ENCODE data around the gene USP32. TPM values are rescaled to one million over a fixed set of nuclear protein-coding genes. Genes with fewer than 3 reads are reported as not detected.

USP32 gene
- total RNA-seq, 1 experiment from 2014 or later = 103 TPM

DNA sequence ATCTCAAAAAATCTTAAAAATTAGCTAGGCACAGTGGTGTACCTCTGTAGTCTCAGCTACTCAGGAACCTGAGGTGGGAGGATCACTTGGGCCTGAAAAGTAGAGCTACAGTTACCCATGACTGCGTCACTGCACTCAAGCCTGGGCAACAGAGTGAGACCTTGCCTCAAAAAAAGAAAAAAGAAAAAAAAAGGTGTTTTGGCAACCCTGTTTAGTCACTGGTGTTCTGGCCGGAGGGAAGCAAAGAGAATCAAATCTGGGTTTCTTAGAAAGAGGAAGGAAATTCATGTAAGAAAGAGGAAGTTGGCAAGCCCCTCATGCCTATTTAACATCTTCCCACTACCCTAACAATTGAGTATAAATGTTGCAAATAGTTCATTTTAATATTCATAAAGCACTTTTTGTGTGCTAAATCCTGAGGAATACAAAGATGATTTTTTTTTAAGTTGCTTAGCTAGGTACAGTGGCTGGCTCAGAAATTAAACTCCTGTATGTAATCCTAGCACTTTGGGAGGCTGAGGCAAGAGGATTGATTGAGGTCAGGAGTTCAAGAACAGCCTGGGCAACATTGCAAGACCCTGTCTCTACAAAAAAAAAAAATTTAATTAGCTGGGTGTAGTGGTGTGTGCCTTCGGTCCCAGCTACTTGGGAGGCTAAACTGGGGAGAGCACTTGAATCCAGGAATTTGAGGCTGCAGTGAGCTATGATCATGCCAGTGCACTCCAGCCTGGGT, 6.5 kb upstream of the USP32 start:
- Mint-ChIP-seq H3K4me3 (no peak overlapping the region), H3K9me3 (no peaks in the 10 kb centered on the region), H3K4me1 (peaks cover 3% of the 10 kb centered on the region), H3K27ac (no peak overlapping the region), H3K27me3 (ENCODE audit: low read depth) (no peaks in the 10 kb centered on the region), H3K36me3 (no peaks in the 10 kb centered on the region)
- no peak for DNase-seq (ENCODE audit: low spot score)
- ChIA-PET POLR2A (no interaction called here), CTCF (no interaction called here)
- no peak for ATAC-seq
- TF ChIP-seq, protein P1, sequence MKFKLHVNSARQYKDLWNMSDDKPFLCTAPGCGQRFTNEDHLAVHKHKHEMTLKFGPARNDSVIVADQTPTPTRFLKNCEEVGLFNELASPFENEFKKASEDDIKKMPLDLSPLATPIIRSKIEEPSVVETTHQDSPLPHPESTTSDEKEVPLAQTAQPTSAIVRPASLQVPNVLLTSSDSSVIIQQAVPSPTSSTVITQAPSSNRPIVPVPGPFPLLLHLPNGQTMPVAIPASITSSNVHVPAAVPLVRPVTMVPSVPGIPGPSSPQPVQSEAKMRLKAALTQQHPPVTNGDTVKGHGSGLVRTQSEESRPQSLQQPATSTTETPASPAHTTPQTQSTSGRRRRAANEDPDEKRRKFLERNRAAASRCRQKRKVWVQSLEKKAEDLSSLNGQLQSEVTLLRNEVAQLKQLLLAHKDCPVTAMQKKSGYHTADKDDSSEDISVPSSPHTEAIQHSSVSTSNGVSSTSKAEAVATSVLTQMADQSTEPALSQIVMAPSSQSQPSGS (CRISPR knock-in tag; IDR thresholded peaks at IDR 0.05; ENCODE audit: borderline replicate concordance, low read depth) = no peak
- no peak for TF ChIP-seq ELF4 (CRISPR knock-in tag; IDR thresholded peaks at IDR 0.05; ENCODE audit: low read depth)
- TF ChIP-seq JUN (CRISPR knock-in tag; IDR thresholded peaks at IDR 0.05) = no peak
- TF ChIP-seq, protein P2, sequence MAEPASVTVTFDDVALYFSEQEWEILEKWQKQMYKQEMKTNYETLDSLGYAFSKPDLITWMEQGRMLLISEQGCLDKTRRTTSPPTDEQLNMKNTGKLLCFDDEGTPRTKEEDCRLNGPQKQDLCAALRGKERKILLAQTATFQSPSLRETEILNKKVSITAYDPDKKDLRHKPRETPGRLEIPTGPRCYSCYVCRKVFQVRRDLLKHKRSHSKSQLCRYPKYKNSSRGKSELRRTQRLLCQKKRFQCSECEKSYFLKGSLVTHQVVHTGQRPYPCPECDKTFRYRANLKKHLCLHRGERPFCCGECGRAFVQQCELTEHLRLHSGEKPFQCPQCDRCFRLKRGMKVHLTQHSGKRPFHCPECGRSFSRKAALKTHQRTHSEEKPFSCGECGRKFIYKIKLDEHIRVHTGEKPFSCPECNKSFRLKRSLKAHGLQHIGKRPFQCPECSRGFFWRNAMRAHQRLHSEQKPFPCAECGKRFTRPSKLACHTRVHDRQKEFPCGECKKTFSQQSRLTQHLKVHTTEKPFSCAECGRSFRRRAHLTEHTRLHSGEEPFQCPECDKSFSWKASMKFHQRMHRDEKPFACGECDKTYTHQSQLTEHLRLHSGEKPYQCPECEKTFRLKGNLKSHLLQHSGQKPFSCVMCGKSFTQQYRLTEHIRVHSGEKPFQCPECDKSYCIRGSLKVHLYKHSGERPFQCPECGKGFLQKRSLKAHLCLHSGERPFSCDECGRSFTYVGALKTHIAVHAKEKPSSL (CRISPR knock-in tag; conservative IDR thresholded peaks at IDR 0.05) = no peak

DNA sequence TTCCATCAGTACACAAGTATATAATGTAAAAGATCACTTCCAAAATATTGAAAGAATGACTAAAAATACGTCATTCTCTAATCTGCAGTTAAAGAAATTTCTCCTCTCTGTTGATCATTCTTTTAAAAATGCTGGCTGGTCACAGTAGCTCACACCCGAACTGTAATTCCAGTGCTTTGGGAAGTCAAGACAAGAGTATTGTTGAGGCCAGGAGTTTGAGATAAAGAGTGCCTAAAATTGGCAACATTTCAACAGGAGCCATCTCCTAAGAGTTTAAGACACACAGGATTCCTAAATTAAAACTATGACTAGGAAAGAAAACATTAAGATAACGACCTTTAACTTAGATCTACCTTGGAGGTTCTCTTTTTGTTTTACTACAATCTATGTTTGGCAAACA, 4.5 kb upstream of the USP32 start:
- Mint-ChIP-seq H3K27ac (no peak overlapping the region), H3K9me3 (no peaks in the 10 kb centered on the region), H3K4me3 (no peak overlapping the region), H3K27me3 (ENCODE audit: low read depth) (no peaks in the 10 kb centered on the region), H3K4me1 (peaks cover 12% of the 10 kb centered on the region), H3K36me3 (no peaks in the 10 kb centered on the region)
- no peak for DNase-seq (ENCODE audit: low spot score)
- POLR2A ChIA-PET = interaction anchor here (0.6 to 0.7 kb wide), 3 partner anchors 11 to 164 kb away, joined by 4 to 7 read pairs (median 6); no protein-coding TSS in a partner anchor
- TF ChIP-seq PRDM15 (CRISPR knock-in tag; IDR thresholded peaks at IDR 0.05) (no peak), TEAD1 (CRISPR knock-in tag; IDR thresholded peaks at IDR 0.05) (no peak), ETV6 (CRISPR knock-in tag; IDR thresholded peaks at IDR 0.05) (no peak), CREB1 (CRISPR knock-in tag; IDR thresholded peaks at IDR 0.05) (no peak), GABPB1 (CRISPR knock-in tag; IDR thresholded peaks at IDR 0.05) (no peak), TEAD4 (CRISPR knock-in tag; IDR thresholded peaks at IDR 0.05) (no peak)
- TF ChIP-seq, protein P3, sequence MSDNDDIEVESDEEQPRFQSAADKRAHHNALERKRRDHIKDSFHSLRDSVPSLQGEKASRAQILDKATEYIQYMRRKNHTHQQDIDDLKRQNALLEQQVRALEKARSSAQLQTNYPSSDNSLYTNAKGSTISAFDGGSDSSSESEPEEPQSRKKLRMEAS (CRISPR knock-in tag; IDR thresholded peaks at IDR 0.05) = no peak
- no peak for ATAC-seq
- CTCF ChIA-PET = interaction anchor here (0.6 to 0.7 kb wide), 2 partner anchors 32 to 121 kb away, joined by 3 to 7 read pairs; no protein-coding TSS in a partner anchor

DNA sequence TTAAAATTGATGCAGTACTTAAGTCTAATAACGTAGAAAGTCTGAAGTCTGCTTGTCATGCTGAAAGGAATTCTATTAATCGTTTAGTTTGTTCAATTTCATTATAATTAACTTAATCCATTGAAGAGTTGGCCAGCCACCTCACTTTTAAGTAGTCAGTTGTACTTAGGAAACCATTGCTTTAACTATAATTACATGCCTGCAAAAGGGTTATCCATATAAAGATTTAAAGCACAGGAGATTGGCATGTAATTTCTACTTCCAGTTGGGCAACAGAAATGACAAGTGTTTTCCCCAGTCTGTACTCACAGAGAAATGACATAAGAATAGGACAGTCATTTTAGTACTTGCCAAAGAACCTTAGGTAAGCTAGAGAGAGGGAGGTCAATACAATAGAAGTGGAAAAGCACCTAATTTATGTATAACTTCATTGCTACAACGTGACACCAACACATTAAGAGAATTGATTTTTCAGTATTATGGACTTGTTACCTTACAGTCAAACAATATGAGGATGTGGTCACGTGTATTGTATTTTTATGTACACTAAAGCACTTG, 3.7 kb upstream of the USP32 start:
- CTCF ChIA-PET = interaction anchor here (0.6 to 0.9 kb wide), 3 partner anchors 12 to 120 kb away, joined by 3 to 7 read pairs (median 3); no protein-coding TSS in a partner anchor
- POLR2A ChIA-PET = interaction anchor here (0.6 to 0.7 kb wide), 2 partner anchors 11 to 21 kb away, joined by 4 to 7 read pairs; no protein-coding TSS in a partner anchor
- no peaks in the 10 kb centered on the region for H3K36me3 Mint-ChIP-seq
- no peaks in the 10 kb centered on the region for H3K27me3 Mint-ChIP-seq (ENCODE audit: low read depth)
- H3K4me1 Mint-ChIP-seq = peaks cover 16% of the 10 kb centered on the region
- H3K27ac Mint-ChIP-seq = no peak overlapping the region
- ATAC-seq (no peak), DNase-seq (ENCODE audit: low spot score) (no peak)
- H3K9me3 Mint-ChIP-seq = no peaks in the 10 kb centered on the region
- H3K4me3 Mint-ChIP-seq = no peak overlapping the region
- no peak for TF ChIP-seq ZBTB21 (CRISPR knock-in tag; IDR thresholded peaks at IDR 0.05; ENCODE audit: borderline replicate concordance)
- TF ChIP-seq PRDM15 (CRISPR knock-in tag; IDR thresholded peaks at IDR 0.05) = no peak
- no peak for TF ChIP-seq ZNF219 (CRISPR knock-in tag; IDR thresholded peaks at IDR 0.05; ENCODE audit: borderline replicate concordance)
- TF ChIP-seq CREB1 (CRISPR knock-in tag; IDR thresholded peaks at IDR 0.05) = no peak
- TF ChIP-seq RELA (CRISPR knock-in tag; IDR thresholded peaks at IDR 0.05; ENCODE audit: borderline replicate concordance) = no peak
- no peak for TF ChIP-seq MXD4 (CRISPR knock-in tag; IDR thresholded peaks at IDR 0.05; ENCODE audit: borderline replicate concordance)
- TF ChIP-seq TCF7 (CRISPR knock-in tag; IDR thresholded peaks at IDR 0.05; ENCODE audit: low read depth) = no peak
- TF ChIP-seq PREB (CRISPR knock-in tag; IDR thresholded peaks at IDR 0.05; ENCODE audit: borderline replicate concordance) = no peak

Measured in WTC11 (cell line).